SK-N-MC (cell line): ENCODE results near the gene NLRP6.

ENCODE experiments used
- EZH2 ChIP-seq: fragments of 200-600 bp; sonication (generic); IDR thresholded peaks from one replicate; pipeline ENCODE4 v1.6.1; 2017; ENCODE audit warnings: antibody characterized with exemption
- POLR2AphosphoS5 ChIP-seq: IDR thresholded peaks from 2 replicates; pipeline ENCODE4 v1.6.1; 2012; ENCODE audit warnings: mild to moderate bottlenecking, low read depth, low read length, borderline replicate concordance

DNA sequence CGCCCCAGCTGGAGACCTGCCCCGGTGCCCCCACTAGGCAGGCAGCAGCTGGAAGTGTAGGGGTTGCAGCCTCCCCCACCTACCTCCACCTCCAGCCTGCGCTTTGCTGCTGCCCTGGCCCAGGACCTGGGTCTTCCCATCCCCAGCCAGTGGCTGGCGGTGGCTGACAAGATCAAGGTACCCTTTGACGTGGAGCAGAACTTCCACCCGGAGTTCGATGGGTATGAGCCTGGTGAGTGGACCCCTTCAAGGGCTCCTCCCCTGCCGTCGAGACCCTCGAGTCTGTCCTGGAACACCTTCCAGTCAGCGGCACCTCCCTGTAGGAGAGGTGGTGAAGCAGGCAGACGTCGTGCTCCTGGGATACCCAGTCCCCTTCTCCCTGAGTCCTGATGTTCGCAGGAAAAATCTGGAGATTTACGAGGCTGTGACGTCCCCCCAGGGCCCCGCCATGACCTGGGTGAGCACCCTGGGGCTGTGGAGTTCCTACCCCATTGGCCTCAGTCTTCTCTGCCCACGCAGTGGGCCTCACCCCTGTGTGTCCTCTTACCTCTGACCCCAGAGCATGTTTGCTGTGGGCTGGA, 15.2 kb downstream of the NLRP6 start:
- TF ChIP-seq POLR2AphosphoS5 (no peak), EZH2 (no peak)
